K562 (cell line): ENCODE data around the gene GNAL. TPM values are rescaled to one million over a fixed set of nuclear protein-coding genes. Genes with fewer than 3 reads are reported as not detected.

Source experiments
- BHLHE40 ChIP-seq: IDR thresholded peaks from 2 replicates; pipeline ENCODE4 v1.6.1; 2011; ENCODE audit warnings: low read length, improper control_type of control experiment
- BMI1 ChIP-seq: fragments of 150-350 bp; IDR thresholded peaks from 2 replicates; pipeline ENCODE4 v1.6.1; 2014; ENCODE audit warnings: low read length
- MAX ChIP-seq: sonication (generic); formaldehyde crosslinking; IDR thresholded peaks from 2 replicates; pipeline ENCODE4 v1.9.0; 2022; ENCODE audit warnings: mild to moderate bottlenecking, missing genetic modification reagents
- NEUROD1 ChIP-seq: fragments of 150-350 bp; IDR thresholded peaks from 2 replicates; pipeline ENCODE4 v1.6.1; 2014; ENCODE audit warnings: borderline replicate concordance, low read length, low read depth; ENCODE audit not compliant: partially characterized antibody
- POLR2G ChIP-seq: fragments of 200-400 bp; formaldehyde crosslinking; IDR thresholded peaks from 2 replicates; pipeline ENCODE4 v1.6.1; 2017; ENCODE audit warnings: low read depth, mild to moderate bottlenecking, antibody characterized with exemption, low read length, moderate library complexity
- PURB ChIP-seq: sonication (generic); formaldehyde crosslinking; IDR thresholded peaks from 2 replicates; pipeline ENCODE4 v1.9.0; 2021; ENCODE audit warnings: low read depth, mild to moderate bottlenecking, missing genetic modification reagents
- RBM22 ChIP-seq: fragments of 200-400 bp; formaldehyde crosslinking; IDR thresholded peaks from 2 replicates; pipeline ENCODE4 v1.6.1; 2018; ENCODE audit warnings: low read length, low read depth; ENCODE audit not compliant: poor library complexity, severe bottlenecking
- ZNF347 ChIP-seq: fragments of 450-650 bp; formaldehyde crosslinking; IDR thresholded peaks from 2 replicates; pipeline ENCODE4 v1.4.0; 2020; ENCODE audit warnings: low read depth, mild to moderate bottlenecking, moderate library complexity
- ZNF583 ChIP-seq: fragments of 250-450 bp; sonication (Bioruptor Pico); IDR thresholded peaks from 2 replicates; pipeline ENCODE4 v1.4.0; 2020
- ZNF780A ChIP-seq: fragments of 250-450 bp; sonication (Bioruptor Pico); IDR thresholded peaks from 2 replicates; pipeline ENCODE4 v1.5.0; 2021; ENCODE audit warnings: mild to moderate bottlenecking
- polyA plus RNA-seq, 8 experiments: library from polyadenylated mRNA; depleted of rRNA in 4 of 8; stranded (reverse) in 5 of 8; unstranded in 3 of 8; fragments of >200 nt; fragmentation: Nextera tagmentation in 2 of 8; fragmentation: Illumina TruSeq in 1 of 8; extraction: Ambion mirVana in 2 of 8; extraction: Trizol in 1 of 8; gene quantifications; 2 replicates each; pipeline versions ENCODE4 v1.2.1 to v1.2.3, GENCODE V29; 2011 to 2014; ENCODE audit warnings: inconsistent platforms in 1 of 8, missing spikeins in 1 of 8
- total RNA-seq, 7 experiments: library from RNA; depleted of rRNA in 6 of 7; stranded (reverse); fragments of >200 nt in 6 of 7; fragmentation: Illumina TruSeq in 2 of 7; extraction: Trizol in 2 of 7; gene quantifications; 2 replicates each; pipeline versions ENCODE4 v1.2.1 to v1.2.3, GENCODE V29; 2011 to 2021; ENCODE audit warnings: low replicate concordance in 1 of 7
- TF ChIP-seq, protein P1 (sequence below), 2 experiments: fragments of 450-650 bp in 1 of 2; sonication (generic) in 1 of 2; formaldehyde crosslinking in 1 of 2; IDR thresholded peaks; 2 replicates each; pipeline versions ENCODE4 v1.7.1 to v1.9.0; 2016 to 2022; ENCODE audit warnings: inconsistent platforms in 1 of 2, mild to moderate bottlenecking in 1 of 2, missing genetic modification reagents in 1 of 2
- TF ChIP-seq, protein P2 (sequence below): sonication (generic); formaldehyde crosslinking; IDR thresholded peaks from 2 replicates; pipeline ENCODE4 v1.8.1; 2023; ENCODE audit warnings: missing genetic modification reagents, mild to moderate bottlenecking, borderline replicate concordance

The GNAL gene
- total and polyA plus RNA-seq, 9 of the 15 experiments (the other 6 are each of a cell fraction or from before 2014, with no cell fraction given) = under 0.01 to 0.10 (median 0.01) TPM; not detected in 5

DNA sequence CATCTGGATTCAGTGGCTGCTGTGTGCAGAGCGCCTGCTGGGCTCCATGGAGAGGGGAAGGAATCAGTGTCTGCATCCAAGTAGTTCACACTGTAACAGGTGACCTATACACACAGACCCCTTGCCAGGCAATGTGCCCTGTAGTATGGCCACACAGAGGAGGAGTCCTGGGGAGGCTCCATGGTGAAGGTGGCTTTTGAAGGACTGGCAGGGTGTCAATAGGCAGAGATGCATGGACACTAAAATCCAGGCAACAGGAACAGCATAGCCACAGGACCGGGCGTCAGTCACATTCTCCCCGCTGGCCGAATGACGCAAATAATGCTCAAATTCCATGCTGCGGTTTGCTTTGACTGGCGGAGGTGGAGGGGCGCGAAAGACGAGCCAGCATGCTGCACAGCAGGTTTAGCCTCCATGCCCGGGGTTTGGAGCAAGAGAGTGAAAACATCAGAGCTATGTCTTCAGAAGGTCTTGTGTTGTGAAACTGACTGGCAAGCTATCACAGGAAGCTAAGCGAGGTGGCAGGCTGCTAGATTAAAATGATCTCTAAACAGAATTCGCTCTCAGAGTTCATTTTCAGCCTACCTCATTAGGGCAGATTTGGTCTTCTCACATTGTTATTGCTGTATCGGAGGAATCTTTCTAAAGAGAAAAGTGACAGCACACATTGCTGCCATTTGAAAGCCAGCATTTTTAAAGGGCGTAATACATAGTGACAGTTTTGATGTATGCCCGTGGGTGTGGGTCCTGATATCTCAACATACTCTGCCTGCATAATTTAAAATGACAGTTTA is 161.0 kb downstream of the GNAL start (continued):
- TF ChIP-seq MAX (CRISPR knock-in tag) (peak; percentile 59; the same call in 1 of the 2 replicates), PURB (no peak), BHLHE40 (0 out of 2 replicates have a peak, but pooled peaks have one; percentile 5), ZNF583 (no peak), RBM22 (no peak), POLR2G (peak; percentile 69), ZNF780A (CRISPR knock-in tag) (no peak), BMI1 (no peak), NEUROD1 (peak; percentile 66), ZNF347 (CRISPR knock-in tag) (no peak)
- TF ChIP-seq, protein P1, sequence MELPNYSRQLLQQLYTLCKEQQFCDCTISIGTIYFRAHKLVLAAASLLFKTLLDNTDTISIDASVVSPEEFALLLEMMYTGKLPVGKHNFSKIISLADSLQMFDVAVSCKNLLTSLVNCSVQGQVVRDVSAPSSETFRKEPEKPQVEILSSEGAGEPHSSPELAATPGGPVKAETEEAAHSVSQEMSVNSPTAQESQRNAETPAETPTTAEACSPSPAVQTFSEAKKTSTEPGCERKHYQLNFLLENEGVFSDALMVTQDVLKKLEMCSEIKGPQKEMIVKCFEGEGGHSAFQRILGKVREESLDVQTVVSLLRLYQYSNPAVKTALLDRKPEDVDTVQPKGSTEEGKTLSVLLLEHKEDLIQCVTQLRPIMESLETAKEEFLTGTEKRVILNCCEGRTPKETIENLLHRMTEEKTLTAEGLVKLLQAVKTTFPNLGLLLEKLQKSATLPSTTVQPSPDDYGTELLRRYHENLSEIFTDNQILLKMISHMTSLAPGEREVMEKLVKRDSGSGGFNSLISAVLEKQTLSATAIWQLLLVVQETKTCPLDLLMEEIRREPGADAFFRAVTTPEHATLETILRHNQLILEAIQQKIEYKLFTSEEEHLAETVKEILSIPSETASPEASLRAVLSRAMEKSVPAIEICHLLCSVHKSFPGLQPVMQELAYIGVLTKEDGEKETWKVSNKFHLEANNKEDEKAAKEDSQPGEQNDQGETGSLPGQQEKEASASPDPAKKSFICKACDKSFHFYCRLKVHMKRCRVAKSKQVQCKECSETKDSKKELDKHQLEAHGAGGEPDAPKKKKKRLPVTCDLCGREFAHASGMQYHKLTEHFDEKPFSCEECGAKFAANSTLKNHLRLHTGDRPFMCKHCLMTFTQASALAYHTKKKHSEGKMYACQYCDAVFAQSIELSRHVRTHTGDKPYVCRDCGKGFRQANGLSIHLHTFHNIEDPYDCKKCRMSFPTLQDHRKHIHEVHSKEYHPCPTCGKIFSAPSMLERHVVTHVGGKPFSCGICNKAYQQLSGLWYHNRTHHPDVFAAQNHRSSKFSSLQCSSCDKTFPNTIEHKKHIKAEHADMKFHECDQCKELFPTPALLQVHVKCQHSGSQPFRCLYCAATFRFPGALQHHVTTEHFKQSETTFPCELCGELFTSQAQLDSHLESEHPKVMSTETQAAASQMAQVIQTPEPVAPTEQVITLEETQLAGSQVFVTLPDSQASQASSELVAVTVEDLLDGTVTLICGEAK (IDR thresholded peaks at IDR 0.05) = no peak
- TF ChIP-seq, protein P1 (CRISPR knock-in tag; IDR thresholded peaks at IDR 0.05) = no peak
- TF ChIP-seq, protein P2, sequence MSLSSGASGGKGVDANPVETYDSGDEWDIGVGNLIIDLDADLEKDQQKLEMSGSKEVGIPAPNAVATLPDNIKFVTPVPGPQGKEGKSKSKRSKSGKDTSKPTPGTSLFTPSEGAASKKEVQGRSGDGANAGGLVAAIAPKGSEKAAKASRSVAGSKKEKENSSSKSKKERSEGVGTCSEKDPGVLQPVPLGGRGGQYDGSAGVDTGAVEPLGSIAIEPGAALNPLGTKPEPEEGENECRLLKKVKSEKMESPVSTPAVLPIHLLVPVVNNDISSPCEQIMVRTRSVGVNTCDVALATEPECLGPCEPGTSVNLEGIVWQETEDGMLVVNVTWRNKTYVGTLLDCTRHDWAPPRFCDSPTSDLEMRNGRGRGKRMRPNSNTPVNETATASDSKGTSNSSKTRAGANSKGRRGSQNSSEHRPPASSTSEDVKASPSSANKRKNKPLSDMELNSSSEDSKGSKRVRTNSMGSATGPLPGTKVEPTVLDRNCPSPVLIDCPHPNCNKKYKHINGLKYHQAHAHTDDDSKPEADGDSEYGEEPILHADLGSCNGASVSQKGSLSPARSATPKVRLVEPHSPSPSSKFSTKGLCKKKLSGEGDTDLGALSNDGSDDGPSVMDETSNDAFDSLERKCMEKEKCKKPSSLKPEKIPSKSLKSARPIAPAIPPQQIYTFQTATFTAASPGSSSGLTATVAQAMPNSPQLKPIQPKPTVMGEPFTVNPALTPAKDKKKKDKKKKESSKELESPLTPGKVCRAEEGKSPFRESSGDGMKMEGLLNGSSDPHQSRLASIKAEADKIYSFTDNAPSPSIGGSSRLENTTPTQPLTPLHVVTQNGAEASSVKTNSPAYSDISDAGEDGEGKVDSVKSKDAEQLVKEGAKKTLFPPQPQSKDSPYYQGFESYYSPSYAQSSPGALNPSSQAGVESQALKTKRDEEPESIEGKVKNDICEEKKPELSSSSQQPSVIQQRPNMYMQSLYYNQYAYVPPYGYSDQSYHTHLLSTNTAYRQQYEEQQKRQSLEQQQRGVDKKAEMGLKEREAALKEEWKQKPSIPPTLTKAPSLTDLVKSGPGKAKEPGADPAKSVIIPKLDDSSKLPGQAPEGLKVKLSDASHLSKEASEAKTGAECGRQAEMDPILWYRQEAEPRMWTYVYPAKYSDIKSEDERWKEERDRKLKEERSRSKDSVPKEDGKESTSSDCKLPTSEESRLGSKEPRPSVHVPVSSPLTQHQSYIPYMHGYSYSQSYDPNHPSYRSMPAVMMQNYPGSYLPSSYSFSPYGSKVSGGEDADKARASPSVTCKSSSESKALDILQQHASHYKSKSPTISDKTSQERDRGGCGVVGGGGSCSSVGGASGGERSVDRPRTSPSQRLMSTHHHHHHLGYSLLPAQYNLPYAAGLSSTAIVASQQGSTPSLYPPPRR = no peak
